Ishikawa (cell line): ENCODE results near the gene CASTOR1.

Source experiments
- CEBPB ChIP-seq: IDR thresholded peaks from 2 replicates; pipeline ENCODE4 v1.6.1; 2012
- CREB1 ChIP-seq: IDR thresholded peaks from 2 replicates; pipeline ENCODE4 v1.6.1; 2012; ENCODE audit warnings: low read depth
- EGR1 ChIP-seq: IDR thresholded peaks from 2 replicates; pipeline ENCODE4 v1.6.1; 2012
- EP300 ChIP-seq: IDR thresholded peaks from 2 replicates; pipeline ENCODE4 v1.6.1; 2012; ENCODE audit warnings: borderline replicate concordance
- FOXM1 ChIP-seq: IDR thresholded peaks from 2 replicates; pipeline ENCODE4 v1.6.1; 2012; ENCODE audit warnings: low read depth, borderline replicate concordance
- NFIC ChIP-seq: IDR thresholded peaks from 2 replicates; pipeline ENCODE4 v1.6.1; 2012
- RAD21 ChIP-seq: IDR thresholded peaks from 2 replicates; pipeline ENCODE4 v1.6.1; 2012; ENCODE audit warnings: low read depth
- TAF1 ChIP-seq: IDR thresholded peaks from 2 replicates; pipeline ENCODE4 v1.6.1; 2012; ENCODE audit warnings: low read depth, mild to moderate bottlenecking
- TCF12 ChIP-seq: IDR thresholded peaks from 2 replicates; pipeline ENCODE4 v1.6.1; 2012; ENCODE audit warnings: low read depth
- TEAD4 ChIP-seq: IDR thresholded peaks from 2 replicates; pipeline ENCODE4 v1.6.1; 2012
- YY1 ChIP-seq: IDR thresholded peaks from 2 replicates; pipeline ENCODE4 v1.6.1; 2012; ENCODE audit warnings: low read depth
- ZBTB7A ChIP-seq: IDR thresholded peaks from 2 replicates; pipeline ENCODE4 v1.6.1; 2012; ENCODE audit warnings: low read depth
- TF ChIP-seq, protein P1 (sequence below): IDR thresholded peaks from 2 replicates; pipeline ENCODE4 v1.6.1; 2012
- TF ChIP-seq, protein P2 (sequence below): IDR thresholded peaks from 2 replicates; pipeline ENCODE4 v1.6.1; 2012
- TF ChIP-seq, protein P3 (sequence below): IDR thresholded peaks from 2 replicates; pipeline ENCODE4 v1.6.1; 2012; ENCODE audit warnings: low read depth, mild to moderate bottlenecking

The CASTOR1 gene

DNA sequence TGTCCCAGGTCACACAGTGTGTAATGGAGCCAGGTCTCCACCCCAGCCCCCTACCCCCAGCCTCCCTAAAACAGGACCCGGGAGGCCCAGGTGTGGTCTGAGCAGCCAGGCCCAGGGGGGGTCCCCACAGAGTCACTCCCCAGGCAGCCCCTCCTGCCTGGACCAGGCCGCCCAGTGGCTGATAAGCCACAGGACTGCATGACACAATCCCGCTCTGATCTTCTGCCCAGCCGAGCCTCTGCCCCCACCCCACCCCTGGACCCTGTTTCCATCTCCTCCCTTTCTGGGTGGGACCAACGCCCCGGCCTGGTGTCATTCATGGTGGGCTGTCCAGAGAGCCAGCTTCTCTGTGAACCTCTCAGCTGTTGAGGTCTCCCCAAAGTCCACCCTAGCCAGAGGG, 35.0 kb downstream of the CASTOR1 start:
- no peak for TF ChIP-seq TCF12
- no peak for TF ChIP-seq ZBTB7A
- no peak for TF ChIP-seq YY1
- TF ChIP-seq, protein P1, sequence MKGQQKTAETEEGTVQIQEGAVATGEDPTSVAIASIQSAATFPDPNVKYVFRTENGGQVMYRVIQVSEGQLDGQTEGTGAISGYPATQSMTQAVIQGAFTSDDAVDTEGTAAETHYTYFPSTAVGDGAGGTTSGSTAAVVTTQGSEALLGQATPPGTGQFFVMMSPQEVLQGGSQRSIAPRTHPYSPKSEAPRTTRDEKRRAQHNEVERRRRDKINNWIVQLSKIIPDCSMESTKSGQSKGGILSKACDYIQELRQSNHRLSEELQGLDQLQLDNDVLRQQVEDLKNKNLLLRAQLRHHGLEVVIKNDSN, result no peak

DNA sequence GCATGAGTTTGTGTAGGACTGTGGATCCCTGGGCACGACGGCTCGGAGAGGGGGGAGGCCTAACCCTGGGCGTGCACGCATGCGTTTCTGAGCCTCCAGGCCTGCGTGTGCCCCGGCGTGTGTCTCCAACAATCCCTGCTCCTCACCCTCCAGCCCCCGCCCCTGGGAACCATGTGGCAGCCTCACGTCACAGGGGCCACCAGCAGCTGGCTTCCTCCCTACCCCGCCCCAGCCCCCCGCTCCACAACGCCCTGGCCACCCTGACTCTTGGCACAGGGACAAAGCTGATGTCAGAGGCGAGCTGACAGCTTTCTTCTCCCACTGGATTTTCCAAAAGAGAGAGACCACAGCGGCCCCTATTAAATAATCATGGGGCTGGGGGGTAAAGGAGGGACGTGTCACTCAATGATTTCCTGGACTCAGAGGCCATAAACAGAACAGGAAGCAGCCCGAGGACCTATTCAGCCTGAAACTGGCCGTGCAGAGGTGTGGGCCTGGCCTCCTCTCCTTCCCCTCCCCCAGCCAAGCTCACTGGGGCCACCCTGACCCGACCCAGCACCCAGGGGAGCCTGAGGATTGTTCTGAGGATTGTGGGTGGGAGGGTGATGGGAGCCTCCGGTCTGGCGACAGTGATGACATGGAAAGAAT, 36.0 kb downstream of the CASTOR1 start:
- TF ChIP-seq, protein P2, sequence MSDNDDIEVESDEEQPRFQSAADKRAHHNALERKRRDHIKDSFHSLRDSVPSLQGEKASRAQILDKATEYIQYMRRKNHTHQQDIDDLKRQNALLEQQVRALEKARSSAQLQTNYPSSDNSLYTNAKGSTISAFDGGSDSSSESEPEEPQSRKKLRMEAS, result peak; percentile 91
- TF ChIP-seq TEAD4, result peak; percentile 55
- TF ChIP-seq, protein P1, result peak; percentile 69
- TF ChIP-seq CEBPB, result peak; percentile 60; the same call in 1 of the 2 replicates
- TF ChIP-seq, protein P3, sequence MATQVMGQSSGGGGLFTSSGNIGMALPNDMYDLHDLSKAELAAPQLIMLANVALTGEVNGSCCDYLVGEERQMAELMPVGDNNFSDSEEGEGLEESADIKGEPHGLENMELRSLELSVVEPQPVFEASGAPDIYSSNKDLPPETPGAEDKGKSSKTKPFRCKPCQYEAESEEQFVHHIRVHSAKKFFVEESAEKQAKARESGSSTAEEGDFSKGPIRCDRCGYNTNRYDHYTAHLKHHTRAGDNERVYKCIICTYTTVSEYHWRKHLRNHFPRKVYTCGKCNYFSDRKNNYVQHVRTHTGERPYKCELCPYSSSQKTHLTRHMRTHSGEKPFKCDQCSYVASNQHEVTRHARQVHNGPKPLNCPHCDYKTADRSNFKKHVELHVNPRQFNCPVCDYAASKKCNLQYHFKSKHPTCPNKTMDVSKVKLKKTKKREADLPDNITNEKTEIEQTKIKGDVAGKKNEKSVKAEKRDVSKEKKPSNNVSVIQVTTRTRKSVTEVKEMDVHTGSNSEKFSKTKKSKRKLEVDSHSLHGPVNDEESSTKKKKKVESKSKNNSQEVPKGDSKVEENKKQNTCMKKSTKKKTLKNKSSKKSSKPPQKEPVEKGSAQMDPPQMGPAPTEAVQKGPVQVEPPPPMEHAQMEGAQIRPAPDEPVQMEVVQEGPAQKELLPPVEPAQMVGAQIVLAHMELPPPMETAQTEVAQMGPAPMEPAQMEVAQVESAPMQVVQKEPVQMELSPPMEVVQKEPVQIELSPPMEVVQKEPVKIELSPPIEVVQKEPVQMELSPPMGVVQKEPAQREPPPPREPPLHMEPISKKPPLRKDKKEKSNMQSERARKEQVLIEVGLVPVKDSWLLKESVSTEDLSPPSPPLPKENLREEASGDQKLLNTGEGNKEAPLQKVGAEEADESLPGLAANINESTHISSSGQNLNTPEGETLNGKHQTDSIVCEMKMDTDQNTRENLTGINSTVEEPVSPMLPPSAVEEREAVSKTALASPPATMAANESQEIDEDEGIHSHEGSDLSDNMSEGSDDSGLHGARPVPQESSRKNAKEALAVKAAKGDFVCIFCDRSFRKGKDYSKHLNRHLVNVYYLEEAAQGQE, result no peak
- 0 out of 2 replicates have a peak, but pooled peaks have one; percentile 15 for TF ChIP-seq YY1
- TF ChIP-seq EGR1, result no peak; the same call in 1 of the 2 replicates
- no peak for TF ChIP-seq RAD21
- TF ChIP-seq FOXM1, result peak; percentile 90
- peak; percentile 53; the same call in 1 of the 2 replicates for TF ChIP-seq ZBTB7A
- peak; percentile 90 for TF ChIP-seq TCF12
- peak; percentile 73 for TF ChIP-seq NFIC
- peak; percentile 92 for TF ChIP-seq EP300
- no peak; the same call in 1 of the 2 replicates for TF ChIP-seq TAF1
- peak; percentile 31; the same call in 1 of the 2 replicates for TF ChIP-seq CREB1

DNA sequence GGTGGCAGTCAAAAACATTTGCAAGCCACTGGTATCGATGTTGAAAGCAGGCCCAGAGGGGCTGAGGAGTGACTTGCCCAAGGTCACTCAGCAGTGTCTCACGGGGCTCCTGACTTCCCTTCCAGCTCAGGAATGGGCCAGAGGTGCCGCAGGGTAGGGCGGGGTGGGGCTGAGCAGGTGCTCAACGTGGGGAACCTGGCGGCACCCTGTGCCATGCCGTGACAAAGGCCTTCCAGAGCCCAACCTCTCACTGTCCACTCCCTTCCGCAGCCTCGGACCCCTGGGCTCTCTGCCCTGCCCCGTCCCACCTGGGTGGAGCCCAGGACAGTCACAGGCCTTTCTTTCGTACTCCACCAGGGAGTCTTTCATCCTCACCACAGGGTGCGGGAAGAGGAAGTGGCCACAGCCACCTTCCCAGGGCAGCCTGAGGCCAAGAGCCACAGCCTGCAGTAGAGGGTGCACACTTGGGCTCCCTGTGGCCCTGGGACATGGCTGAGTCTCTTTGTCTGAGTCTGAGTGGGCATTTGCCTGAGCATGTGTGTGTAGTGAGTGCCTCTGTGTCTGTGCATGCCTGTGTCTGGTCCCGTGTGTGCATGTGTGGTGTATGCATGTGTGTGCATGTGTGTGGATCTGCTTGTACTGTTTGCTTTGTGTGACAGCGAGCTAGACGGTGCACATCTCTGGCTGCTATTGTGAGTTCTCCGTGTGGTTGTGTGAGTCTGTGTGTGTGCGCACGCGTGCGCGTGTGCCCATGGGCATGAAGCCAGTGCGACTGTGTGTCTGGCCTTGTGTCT, 36.7 kb downstream of the CASTOR1 start:
- peak; percentile 95 for TF ChIP-seq TEAD4
- TF ChIP-seq YY1, result peak; percentile 59; the same call in 1 of the 2 replicates
- TF ChIP-seq EP300, result peak; percentile 100
- TF ChIP-seq NFIC, result peak; percentile 96
- TF ChIP-seq TCF12, result peak; percentile 100
- TF ChIP-seq, protein P3, result 0 out of 2 replicates have a peak, but pooled peaks have one; percentile 8
- peak; percentile 48; the same call in 1 of the 2 replicates for TF ChIP-seq CEBPB
- TF ChIP-seq, protein P2, result peak; percentile 60
- TF ChIP-seq, protein P1, result 0 out of 2 replicates have a peak, but pooled peaks have one; percentile 19
- TF ChIP-seq EGR1, result no peak
- TF ChIP-seq CREB1, result 0 out of 2 replicates have a peak, but pooled peaks have one; percentile 43
- TF ChIP-seq RAD21, result peak; percentile 28
- no peak for TF ChIP-seq TAF1
- TF ChIP-seq ZBTB7A, result 0 out of 2 replicates have a peak, but pooled peaks have one; percentile 63
- peak; percentile 99 for TF ChIP-seq FOXM1

DNA sequence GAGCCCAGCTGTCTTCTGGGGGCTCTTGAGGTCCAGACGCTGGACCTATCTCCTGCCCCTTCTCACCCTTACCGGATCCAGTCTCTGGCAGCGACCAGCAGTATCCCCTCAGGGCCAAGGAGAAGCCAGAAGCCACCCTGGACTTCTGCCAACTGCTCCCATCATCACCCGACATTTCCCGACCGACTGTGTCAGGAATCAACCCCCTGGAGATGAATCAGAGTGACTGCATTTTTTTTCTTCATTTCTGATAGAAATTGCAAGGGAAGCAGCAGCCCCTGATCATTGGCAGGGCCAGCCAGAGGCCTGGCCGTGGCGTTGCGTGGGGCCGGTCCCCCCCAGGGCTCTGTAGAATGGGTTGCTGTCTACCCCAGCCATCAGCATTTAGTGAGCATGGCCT, 37.6 kb downstream of the CASTOR1 start:
- TF ChIP-seq TEAD4 (no peak), EP300 (no peak; the same call in 1 of the 2 replicates), NFIC (peak; percentile 76)
- TF ChIP-seq, protein P3, result no peak
